SK-N-SH (cell line): Measurements from ENCODE around the gene NODAL. TPM values are rescaled to one million over a fixed set of nuclear protein-coding genes. Genes with fewer than 3 reads are reported as not detected.

Experiments
- CTCF ChIA-PET: fragments of 300-600, 350-600 bp; formaldehyde crosslinking; extraction: SDS; loops from one replicate; lab custom pipeline; 2021; lab: Yijun Ruan, JAX
- POLR2A ChIA-PET: fragments of 350-600 bp; sonication (Branson Sonifier 250); formaldehyde crosslinking; extraction: SDS; loops from one replicate; lab custom pipeline; 2020; ENCODE audit warnings: antibody characterized with exemption, inconsistent platforms; lab: Yijun Ruan, JAX
- DNase-seq: peaks from one replicate; pipeline ENCODE4 v3.0.0; 2012
- H2AFZ ChIP-seq: fragments of 200-600 bp; sonication (generic); 2 replicates; pipeline ENCODE4 v1.8.1; 2016; ENCODE audit warnings: antibody characterized with exemption, mild to moderate bottlenecking, low read depth
- H3F3A ChIP-seq: fragments of 200-600 bp; sonication (generic); replicated peaks from 2 replicates; pipeline ENCODE3; 2016; ENCODE audit warnings: antibody characterized with exemption, mild to moderate bottlenecking; ENCODE audit not compliant: insufficient read depth
- H3K27ac ChIP-seq, 2 experiments: fragments of 200-500 bp in 1 of 2; fragments of 200-600 bp in 1 of 2; sonication (Bioruptor generic) in 1 of 2; sonication (generic), shearing (Covaris generic) in 1 of 2; 2 replicates each; pipeline versions ENCODE4 v1.5.1 to v1.6.1; 2014 to 2016; ENCODE audit warnings: low read depth in 2 of 2, inconsistent platforms in 1 of 2, low read length in 1 of 2, mild to moderate bottlenecking in 1 of 2, mixed read lengths in 1 of 2
- H3K27me3 ChIP-seq: fragments of 200-600 bp; sonication (generic), shearing (Covaris generic); 2 replicates; pipeline ENCODE4 v1.6.1; 2016; ENCODE audit warnings: mixed run types; ENCODE audit not compliant: insufficient read depth
- H3K36me3 ChIP-seq, 2 experiments: fragments of 200-500 bp in 1 of 2; fragments of 200-600 bp in 1 of 2; sonication (Bioruptor generic) in 1 of 2; sonication (generic) in 1 of 2; replicated peaks in 1 of 2; 2 replicates each; pipeline versions ENCODE3 to v1.5.1; 2014 to 2016; ENCODE audit warnings: low read length in 1 of 2, mild to moderate bottlenecking in 1 of 2; ENCODE audit not compliant: insufficient read depth in 2 of 2, control insufficient read depth in 1 of 2
- H3K4me1 ChIP-seq, 2 experiments: fragments of 200-500 bp in 1 of 2; fragments of 200-600 bp in 1 of 2; sonication (Bioruptor generic) in 1 of 2; sonication (generic), shearing (Covaris generic) in 1 of 2; 2 replicates each; pipeline versions ENCODE4 v1.5.1 to v1.6.1; 2014 to 2016; ENCODE audit warnings: low read depth in 1 of 2, low read length in 1 of 2, mixed run types in 1 of 2; ENCODE audit not compliant: insufficient read depth in 2 of 2, control insufficient read depth in 1 of 2
- H3K4me2 ChIP-seq: fragments of 200-600 bp; sonication (generic), shearing (Covaris generic); 2 replicates; pipeline ENCODE4 v1.6.1; 2017; ENCODE audit warnings: mixed run types
- H3K4me3 ChIP-seq, 2 experiments: fragments of 200-500 bp in 1 of 2; fragments of 200-600 bp in 1 of 2; sonication (Bioruptor generic) in 1 of 2; sonication (generic), shearing (Covaris generic) in 1 of 2; 2 replicates each; pipeline versions ENCODE4 v1.5.1 to v1.8.1; 2014 to 2016; ENCODE audit warnings: low read depth in 2 of 2, inconsistent platforms in 1 of 2, low read length in 1 of 2, mild to moderate bottlenecking in 1 of 2, mixed read lengths in 1 of 2, moderate library complexity in 1 of 2
- H3K79me2 ChIP-seq: fragments of 200-600 bp; sonication (generic); 2 replicates; pipeline ENCODE4 v1.8.1; 2017; ENCODE audit warnings: mild to moderate bottlenecking; ENCODE audit not compliant: insufficient read depth
- H3K9ac ChIP-seq: fragments of 200-600 bp; sonication (generic); 2 replicates; pipeline ENCODE4 v1.6.1; 2017; ENCODE audit warnings: mixed run types
- H3K9me2 ChIP-seq: fragments of 200-600 bp; sonication (generic); 2 replicates; pipeline ENCODE4 v1.6.1; 2017; ENCODE audit warnings: mixed run types
- H3K9me3 ChIP-seq: fragments of 200-600 bp; sonication (generic); 2 replicates; pipeline ENCODE4 v1.6.1; 2017; ENCODE audit warnings: mixed run types, mild to moderate bottlenecking, moderate library complexity
- H4K20me1 ChIP-seq: fragments of 200-600 bp; sonication (generic); 2 replicates; pipeline ENCODE4 v1.6.1; 2017; ENCODE audit warnings: mild to moderate bottlenecking, mixed run types; ENCODE audit not compliant: insufficient read depth
- CHD2 ChIP-seq: fragments of 150-350 bp; IDR thresholded peaks from 2 replicates; pipeline ENCODE4 v1.6.1; 2018; ENCODE audit warnings: low read length; ENCODE audit not compliant: partially characterized antibody
- ELF1 ChIP-seq: IDR thresholded peaks from 2 replicates; pipeline ENCODE4 v1.4.0; 2012
- EP300 ChIP-seq, 2 experiments: IDR thresholded peaks; 2 replicates each; pipeline versions ENCODE4 v1.4.0 to v1.6.1; 2012; ENCODE audit warnings: borderline replicate concordance in 1 of 2, low read depth in 1 of 2, low read length in 1 of 2
- EZH2phosphoT487 ChIP-seq: fragments of 200-600 bp; sonication (generic); IDR thresholded peaks from 2 replicates; pipeline ENCODE4 v1.6.1; 2017; ENCODE audit warnings: low read depth, mixed run types, mild to moderate bottlenecking, antibody characterized with exemption, moderate library complexity, borderline replicate concordance
- FOSL2 ChIP-seq: IDR thresholded peaks from 2 replicates; pipeline ENCODE4 v1.4.0; 2012; ENCODE audit warnings: low read depth, mild to moderate bottlenecking, moderate library complexity, borderline replicate concordance
- FOXJ3 ChIP-seq: sonication (generic); formaldehyde crosslinking; IDR thresholded peaks from 2 replicates; pipeline ENCODE4 v1.5.1; 2020; ENCODE audit warnings: mild to moderate bottlenecking, missing genetic modification reagents
- FOXM1 ChIP-seq: IDR thresholded peaks from 2 replicates; pipeline ENCODE4 v1.4.0; 2012; ENCODE audit warnings: low read depth, mild to moderate bottlenecking
- GATA2 ChIP-seq: sonication (generic); formaldehyde crosslinking; IDR thresholded peaks from 2 replicates; pipeline ENCODE4 v1.5.0; 2020; ENCODE audit warnings: mild to moderate bottlenecking, missing genetic modification reagents
- JUND ChIP-seq: IDR thresholded peaks from 2 replicates; pipeline ENCODE4 v1.4.0; 2012
- MEF2A ChIP-seq: IDR thresholded peaks from 2 replicates; pipeline ENCODE4 v1.4.0; 2012; ENCODE audit warnings: low read depth, borderline replicate concordance
- MXI1 ChIP-seq: IDR thresholded peaks from 2 replicates; pipeline ENCODE4 v1.6.1; 2012; ENCODE audit warnings: mild to moderate bottlenecking, low read depth, low read length, improper control_type of control experiment
- RAD21 ChIP-seq: IDR thresholded peaks from 2 replicates; pipeline ENCODE4 v1.6.1; 2012; ENCODE audit warnings: mild to moderate bottlenecking, low read length
- RCOR1 ChIP-seq: fragments of 150-350 bp; IDR thresholded peaks from 2 replicates; pipeline ENCODE4 v1.6.1; 2017; ENCODE audit warnings: antibody characterized with exemption, low read length
- RXRA ChIP-seq: IDR thresholded peaks from 2 replicates; pipeline ENCODE4 v1.4.0; 2012; ENCODE audit warnings: low read depth, mild to moderate bottlenecking, borderline replicate concordance
- TAF1 ChIP-seq: IDR thresholded peaks from 2 replicates; pipeline ENCODE4 v1.6.1; 2012; ENCODE audit warnings: low read depth, mild to moderate bottlenecking, low read length, moderate library complexity, borderline replicate concordance
- TEAD4 ChIP-seq: IDR thresholded peaks from 2 replicates; pipeline ENCODE4 v1.4.0; 2012; ENCODE audit warnings: mild to moderate bottlenecking, borderline replicate concordance; ENCODE audit not compliant: insufficient read depth
- WGBS: methylation state at CpG from one replicate; pipeline ENCODE4 v1.1.6; 2017; ENCODE audit warnings: low lambda C conversion rate; 5-methylcytosine and 5-hydroxymethylcytosine counted together
- polyA plus RNA-seq, 3 experiments: library from polyadenylated mRNA; depleted of rRNA; stranded (reverse); fragments of >200 nt; gene quantifications; 2 replicates each; pipeline ENCODE4 v1.2.3, GENCODE V29; 2012
- TF ChIP-seq, protein P1 (sequence below): IDR thresholded peaks from 2 replicates; pipeline ENCODE4 v1.6.1; 2012; ENCODE audit warnings: mild to moderate bottlenecking, low read depth, low read length, moderate library complexity
- TF ChIP-seq, protein P2 (sequence below): fragments of 150-350 bp; IDR thresholded peaks from 2 replicates; pipeline ENCODE4 v1.6.1; 2016; ENCODE audit warnings: mild to moderate bottlenecking, low read depth, low read length
- TF ChIP-seq, protein P3 (sequence below): IDR thresholded peaks from 2 replicates; pipeline ENCODE4 v1.4.0; 2012; ENCODE audit warnings: low read depth

The NODAL gene
- polyA plus RNA-seq, 1 of the 3 experiments (the other 2 are of a cell fraction) = not detected

DNA sequence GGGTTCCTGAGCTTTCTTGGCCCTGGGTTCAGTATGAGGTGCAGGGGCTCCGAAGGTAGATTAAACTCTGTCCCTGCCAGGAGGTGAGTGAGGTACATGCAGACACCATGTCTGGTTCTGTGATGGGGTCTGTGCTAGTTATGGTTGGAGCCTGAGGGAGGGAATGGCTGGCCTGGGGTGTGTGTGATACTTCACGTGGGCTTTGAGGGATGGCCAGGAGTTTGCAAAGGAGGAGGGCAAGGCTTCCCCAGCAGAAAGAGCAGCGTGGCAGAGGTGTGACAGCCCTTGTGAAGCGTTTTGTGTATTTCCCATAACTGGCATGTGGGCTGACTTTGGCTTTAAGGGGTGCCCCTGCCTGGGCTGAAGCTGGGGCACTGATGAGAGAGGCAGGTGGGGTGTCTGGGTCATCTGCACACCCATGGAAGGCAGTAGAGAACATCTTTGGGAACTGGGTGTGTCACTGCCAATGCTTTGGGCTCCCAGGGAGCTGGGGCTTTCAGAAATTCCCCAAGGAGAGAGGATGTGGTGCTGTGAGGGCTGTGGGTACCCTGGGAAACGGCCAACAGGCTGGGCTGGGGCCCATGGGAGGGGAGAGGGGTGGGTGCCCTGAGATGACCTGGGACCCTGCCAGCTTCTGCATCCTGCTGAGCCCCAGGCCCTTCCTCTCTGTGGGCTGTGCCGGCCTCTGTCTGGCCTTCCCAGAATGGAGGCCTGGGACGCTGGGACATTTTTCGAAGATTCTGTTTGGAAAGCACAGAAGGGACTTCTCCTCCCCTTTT is 41.7 kb upstream of the NODAL start:
- Histone ChIP-seq H2AFZ (no peak overlapping the region), H3K4me2 (no peak overlapping the region), H3K36me3 (no peaks in the 10 kb centered on the region), H3K4me1 (peaks cover 0 to 48% of the 10 kb centered on the region in 2 experiments; a peak in 1 of 4 replicates), H3F3A (no peaks in the 10 kb centered on the region), H3K9me2 (no peaks in the 10 kb centered on the region), H4K20me1 (no peaks in the 10 kb centered on the region), H3K79me2 (no peaks in the 10 kb centered on the region), H3K27me3 (peaks cover 10% of the 10 kb centered on the region; the same call in 1 of the 2 replicates), H3K9ac (no peak overlapping the region), H3K9me3 (no peaks in the 10 kb centered on the region), H3K27ac (peak overlapping the region in 1 of 2 experiments; percentile 72; a peak in 1 of 4 replicates), H3K4me3 (no peak overlapping the region)
- 46% methylated on average over 7 of the region's 8 CpGs for WGBS
- no peak for TF ChIP-seq EZH2phosphoT487
- no peak for TF ChIP-seq TEAD4
- no peak for TF ChIP-seq MEF2A
- TF ChIP-seq RCOR1 = no peak
- TF ChIP-seq JUND = no peak
- no peak for TF ChIP-seq FOXM1
- TF ChIP-seq FOSL2 = no peak
- POLR2A ChIA-PET = no interaction called here
- peak; percentile 70 for DNase-seq
- CTCF ChIA-PET = interaction anchor here (0.6 to 2.3 kb wide), 2 partner anchors 22 to 27 kb away, joined by 3 to 8 read pairs; no protein-coding TSS in a partner anchor

DNA sequence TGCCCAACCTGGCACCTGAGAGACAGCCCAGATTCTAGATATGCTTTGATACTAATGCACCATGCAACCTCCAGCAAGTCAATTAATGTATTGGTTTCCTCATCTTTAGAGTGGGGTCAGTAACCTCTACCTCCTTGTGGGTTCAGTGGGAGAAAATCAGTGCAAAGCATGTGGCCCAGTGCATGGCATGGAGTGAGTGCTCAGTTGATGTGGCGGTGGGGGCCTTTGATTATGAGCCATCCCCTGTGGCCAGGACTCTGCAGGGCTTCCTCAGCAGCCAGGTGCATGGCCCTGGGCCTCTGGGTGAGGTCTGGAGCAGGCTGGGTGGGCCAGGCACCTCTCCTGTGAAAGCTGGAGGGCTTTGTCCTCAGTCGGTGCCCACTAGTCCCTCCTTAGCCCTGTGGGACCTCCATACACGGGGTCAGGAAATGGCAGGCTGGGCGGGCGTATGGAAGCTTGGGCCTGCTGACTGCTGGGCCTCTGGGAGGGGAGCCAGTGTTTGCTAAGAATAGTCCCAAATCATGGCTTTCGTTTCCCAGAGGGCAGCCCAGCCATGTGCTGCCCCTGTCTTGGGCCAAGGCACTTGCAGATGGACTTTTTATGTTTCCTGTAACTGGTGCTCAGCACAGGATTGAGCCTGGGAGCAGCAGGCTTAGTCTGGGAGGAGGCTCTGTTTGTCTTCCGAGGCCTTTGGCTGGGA is 40.5 kb upstream of the NODAL start:
- no peaks in the 10 kb centered on the region for H3F3A ChIP-seq
- peaks cover 22% of the 10 kb centered on the region; the same call in 1 of the 2 replicates for H3K27me3 ChIP-seq
- no peak overlapping the region for H2AFZ ChIP-seq
- H3K9me2 ChIP-seq = no peaks in the 10 kb centered on the region
- 58% methylated on average over 2 of the region's 7 CpGs for WGBS
- no peak overlapping the region for H3K9ac ChIP-seq
- CTCF ChIA-PET = interaction anchor here (2.3 kb wide), 1 partner anchor 21 kb away, joined by 8 read pairs; no protein-coding TSS in a partner anchor
- H3K9me3 ChIP-seq = no peaks in the 10 kb centered on the region
- H3K4me3 ChIP-seq = no peak overlapping the region
- H3K4me2 ChIP-seq = no peak overlapping the region
- no peak for DNase-seq
- H3K79me2 ChIP-seq = no peaks in the 10 kb centered on the region
- TF ChIP-seq ELF1 (no peak), GATA2 (CRISPR knock-in tag) (no peak), FOXJ3 (CRISPR knock-in tag) (no peak), CHD2 (no peak), MXI1 (no peak), TAF1 (no peak), EP300 (IDR thresholded peaks at IDR 0.05; ENCODE audit: borderline replicate concordance in 1 of 2, low read depth in 1 of 2, low read length in 1 of 2) (no peak), FOSL2 (no peak), RAD21 (no peak), RXRA (no peak), TEAD4 (no peak)
- TF ChIP-seq, protein P1, sequence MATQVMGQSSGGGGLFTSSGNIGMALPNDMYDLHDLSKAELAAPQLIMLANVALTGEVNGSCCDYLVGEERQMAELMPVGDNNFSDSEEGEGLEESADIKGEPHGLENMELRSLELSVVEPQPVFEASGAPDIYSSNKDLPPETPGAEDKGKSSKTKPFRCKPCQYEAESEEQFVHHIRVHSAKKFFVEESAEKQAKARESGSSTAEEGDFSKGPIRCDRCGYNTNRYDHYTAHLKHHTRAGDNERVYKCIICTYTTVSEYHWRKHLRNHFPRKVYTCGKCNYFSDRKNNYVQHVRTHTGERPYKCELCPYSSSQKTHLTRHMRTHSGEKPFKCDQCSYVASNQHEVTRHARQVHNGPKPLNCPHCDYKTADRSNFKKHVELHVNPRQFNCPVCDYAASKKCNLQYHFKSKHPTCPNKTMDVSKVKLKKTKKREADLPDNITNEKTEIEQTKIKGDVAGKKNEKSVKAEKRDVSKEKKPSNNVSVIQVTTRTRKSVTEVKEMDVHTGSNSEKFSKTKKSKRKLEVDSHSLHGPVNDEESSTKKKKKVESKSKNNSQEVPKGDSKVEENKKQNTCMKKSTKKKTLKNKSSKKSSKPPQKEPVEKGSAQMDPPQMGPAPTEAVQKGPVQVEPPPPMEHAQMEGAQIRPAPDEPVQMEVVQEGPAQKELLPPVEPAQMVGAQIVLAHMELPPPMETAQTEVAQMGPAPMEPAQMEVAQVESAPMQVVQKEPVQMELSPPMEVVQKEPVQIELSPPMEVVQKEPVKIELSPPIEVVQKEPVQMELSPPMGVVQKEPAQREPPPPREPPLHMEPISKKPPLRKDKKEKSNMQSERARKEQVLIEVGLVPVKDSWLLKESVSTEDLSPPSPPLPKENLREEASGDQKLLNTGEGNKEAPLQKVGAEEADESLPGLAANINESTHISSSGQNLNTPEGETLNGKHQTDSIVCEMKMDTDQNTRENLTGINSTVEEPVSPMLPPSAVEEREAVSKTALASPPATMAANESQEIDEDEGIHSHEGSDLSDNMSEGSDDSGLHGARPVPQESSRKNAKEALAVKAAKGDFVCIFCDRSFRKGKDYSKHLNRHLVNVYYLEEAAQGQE = no peak
- TF ChIP-seq, protein P2, sequence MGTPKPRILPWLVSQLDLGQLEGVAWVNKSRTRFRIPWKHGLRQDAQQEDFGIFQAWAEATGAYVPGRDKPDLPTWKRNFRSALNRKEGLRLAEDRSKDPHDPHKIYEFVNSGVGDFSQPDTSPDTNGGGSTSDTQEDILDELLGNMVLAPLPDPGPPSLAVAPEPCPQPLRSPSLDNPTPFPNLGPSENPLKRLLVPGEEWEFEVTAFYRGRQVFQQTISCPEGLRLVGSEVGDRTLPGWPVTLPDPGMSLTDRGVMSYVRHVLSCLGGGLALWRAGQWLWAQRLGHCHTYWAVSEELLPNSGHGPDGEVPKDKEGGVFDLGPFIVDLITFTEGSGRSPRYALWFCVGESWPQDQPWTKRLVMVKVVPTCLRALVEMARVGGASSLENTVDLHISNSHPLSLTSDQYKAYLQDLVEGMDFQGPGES = no peak
- TF ChIP-seq, protein P3, sequence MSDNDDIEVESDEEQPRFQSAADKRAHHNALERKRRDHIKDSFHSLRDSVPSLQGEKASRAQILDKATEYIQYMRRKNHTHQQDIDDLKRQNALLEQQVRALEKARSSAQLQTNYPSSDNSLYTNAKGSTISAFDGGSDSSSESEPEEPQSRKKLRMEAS = no peak
- H3K27ac ChIP-seq = peak overlapping the region in 1 of 2 experiments; percentile 72; a peak in 2 of 4 replicates
- no peaks in the 10 kb centered on the region for H3K36me3 ChIP-seq
- POLR2A ChIA-PET = no interaction called here
- H3K4me1 ChIP-seq = peaks cover 0 to 55% of the 10 kb centered on the region in 2 experiments; a peak in 1 of 4 replicates
- no peaks in the 10 kb centered on the region for H4K20me1 ChIP-seq
